GM21423 (cell line): Measurements from ENCODE around the gene EPHB1.

Experiments
- ATAC-seq: cut with Tn5 transposase; IDR thresholded peaks from one replicate; pipeline ENCODE4 v1.9.1; 2021; ENCODE audit warnings: mild to moderate bottlenecking, moderate library complexity; ENCODE audit not compliant: unreplicated experiment

EPHB1 gene

DNA sequence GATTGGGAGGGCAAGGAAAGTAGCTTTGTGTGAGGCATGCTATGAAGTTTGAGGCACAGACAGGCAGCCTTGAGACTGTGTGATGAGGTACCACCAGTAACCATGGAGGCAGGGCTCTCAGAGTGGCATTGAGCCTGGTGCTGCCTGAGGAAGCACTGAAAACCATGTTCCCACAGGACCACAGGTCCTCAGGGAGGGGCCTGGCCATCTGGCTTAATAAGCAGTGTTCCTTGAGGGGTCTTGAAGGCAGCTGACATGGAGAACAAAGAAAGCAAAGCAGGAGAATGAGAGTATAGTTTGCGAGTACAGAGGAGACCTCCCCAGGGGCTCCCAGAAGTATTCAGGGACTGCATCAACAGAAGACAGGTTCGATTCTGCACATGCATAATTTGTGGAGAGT is 346.6 kb downstream of the EPHB1 start:
- ATAC-seq, result no peak

DNA sequence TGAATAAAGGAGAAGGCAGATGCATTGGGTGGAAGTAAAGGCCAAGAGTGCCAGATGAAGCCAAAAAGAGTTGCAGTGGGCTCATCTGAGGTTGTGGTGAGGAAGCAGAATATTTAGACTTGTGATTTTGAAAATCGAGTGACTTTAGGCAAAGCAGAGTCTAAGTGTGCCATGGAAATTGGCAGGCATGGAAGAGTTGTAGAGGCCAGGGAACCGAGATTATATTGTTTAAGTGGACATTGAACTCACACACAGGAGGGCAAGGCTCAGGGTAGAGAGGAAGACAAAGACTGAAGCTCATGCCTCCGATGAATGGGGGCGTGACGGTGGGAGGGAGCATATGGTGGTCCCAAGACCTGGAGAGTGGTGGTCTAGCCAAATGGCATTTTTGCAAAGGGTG is 347.5 kb downstream of the EPHB1 start:
- no peak for ATAC-seq

- ATAC-seq, result no peak
Observed at GRCh38 chr3:135143474-135143873, 348.4 kb downstream of the EPHB1 start.

GRCh38 chr3:135145581-135145980 is 350.5 kb downstream of the EPHB1 start:
- ATAC-seq, result no peak

DNA sequence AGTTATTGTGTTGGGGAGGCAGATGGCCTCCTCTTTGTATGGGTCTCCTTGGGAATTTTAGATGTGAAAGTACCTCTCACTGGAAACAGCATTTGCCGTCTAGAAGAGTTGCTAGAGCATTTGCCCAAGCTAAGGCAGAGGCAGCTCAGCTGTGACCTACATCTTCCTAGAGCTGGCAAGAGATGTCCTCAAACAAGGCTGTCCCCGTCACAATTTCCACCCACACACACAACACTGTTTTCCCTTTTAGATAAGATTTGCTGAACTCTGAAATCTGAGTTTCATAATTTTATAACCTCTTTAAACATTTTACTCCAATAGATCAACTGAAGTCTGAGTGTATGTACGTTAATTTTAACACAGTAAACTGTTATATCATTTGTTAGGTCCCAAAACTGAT is 352.6 kb downstream of the EPHB1 start:
- ATAC-seq, result no peak

GRCh38 chr3:135148398-135149020 is 353.4 kb downstream of the EPHB1 start:
- ATAC-seq, result no peak

DNA sequence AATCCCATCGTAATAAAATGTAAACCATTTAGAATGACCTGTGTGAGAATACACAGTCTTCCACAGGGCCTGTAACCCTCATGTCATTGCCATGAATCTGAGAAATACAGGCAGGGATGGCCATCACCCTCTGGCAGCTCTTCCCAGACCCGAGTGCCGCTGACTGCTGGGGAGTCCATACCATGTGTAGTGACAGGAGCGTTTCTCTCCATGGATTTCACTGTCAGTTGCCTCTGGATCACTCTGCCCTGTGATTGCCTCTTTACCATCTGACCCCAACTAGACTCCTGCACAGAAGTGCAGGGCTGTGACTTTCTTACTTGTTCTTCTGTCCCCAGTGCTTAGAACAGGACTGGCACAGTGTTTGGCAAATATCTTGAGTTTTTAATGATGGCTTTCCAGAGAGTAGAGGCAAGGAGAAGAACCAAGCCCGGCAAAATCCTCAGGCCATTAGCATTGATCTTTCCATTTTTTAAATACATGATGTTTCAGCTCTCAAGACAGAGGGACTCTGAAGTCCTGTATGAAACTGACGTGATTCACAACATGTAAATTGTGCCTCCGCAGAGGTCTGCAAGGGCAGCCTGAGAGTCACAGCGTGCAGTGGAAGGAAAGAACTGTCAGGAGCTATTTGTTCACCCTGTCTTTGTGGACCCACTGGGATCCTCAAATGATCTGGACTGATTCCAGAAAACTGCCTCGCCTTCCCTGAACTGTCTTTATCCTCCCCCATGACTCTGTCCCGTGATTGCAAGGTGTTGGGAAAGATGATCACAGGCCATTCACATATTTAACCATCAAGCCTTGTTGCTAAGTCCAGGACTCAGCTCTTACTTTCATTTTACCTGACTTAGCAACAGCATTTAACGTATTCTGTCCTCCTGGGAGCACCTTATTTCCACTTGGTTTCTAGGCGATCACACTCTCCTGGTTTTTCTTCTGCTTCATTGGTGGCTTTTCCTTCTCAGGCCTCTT is 354.9 kb downstream of the EPHB1 start:
- no peak for ATAC-seq

DNA sequence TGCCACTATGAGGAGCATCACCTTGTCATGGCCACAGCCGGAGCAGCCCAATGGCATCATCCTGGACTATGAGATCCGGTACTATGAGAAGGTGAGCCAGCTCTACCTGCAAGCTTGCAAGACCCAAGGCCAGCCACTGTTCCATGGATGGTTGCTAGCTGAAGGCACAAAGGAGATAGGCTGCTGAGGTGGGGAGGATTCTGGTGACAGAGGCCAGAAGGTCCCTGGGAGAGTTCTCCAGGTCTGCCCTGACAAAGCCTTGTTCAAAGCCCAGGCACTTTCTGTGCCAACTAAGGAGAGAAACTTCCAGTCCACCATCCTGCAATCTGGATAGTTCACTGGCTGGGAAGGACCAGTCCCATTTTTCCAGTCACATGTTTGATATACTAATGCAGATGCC is 359.1 kb downstream of the EPHB1 start:
- ATAC-seq, result no peak

DNA sequence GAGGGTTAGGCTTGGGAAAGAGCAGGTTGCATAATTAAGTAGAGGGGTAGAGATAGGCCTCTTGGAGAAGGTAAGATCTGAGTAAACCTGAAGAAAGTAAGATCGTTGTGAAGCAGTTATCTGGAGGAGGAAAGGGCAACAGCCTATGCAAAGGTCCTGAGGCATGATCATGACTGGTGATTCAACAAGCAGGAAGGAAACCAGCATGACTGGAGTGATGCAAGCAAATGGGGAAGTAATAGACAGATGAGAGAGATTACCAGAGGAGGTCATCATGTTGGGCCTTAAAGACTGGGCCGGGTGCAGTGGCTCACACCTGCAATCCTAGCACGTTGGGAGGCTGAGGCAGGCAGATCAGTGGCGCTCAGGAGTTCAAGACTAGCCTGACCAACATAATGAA is 360.2 kb downstream of the EPHB1 start:
- ATAC-seq, result no peak

GRCh38 chr3:135155791-135156190 is 360.7 kb downstream of the EPHB1 start:
- ATAC-seq, result no peak

- no peak for ATAC-seq
Observed at GRCh38 chr3:135157045-135157740, 362.1 kb downstream of the EPHB1 start.

GRCh38 chr3:135158520-135158919 is 363.5 kb downstream of the EPHB1 start:
- no peak for ATAC-seq

DNA sequence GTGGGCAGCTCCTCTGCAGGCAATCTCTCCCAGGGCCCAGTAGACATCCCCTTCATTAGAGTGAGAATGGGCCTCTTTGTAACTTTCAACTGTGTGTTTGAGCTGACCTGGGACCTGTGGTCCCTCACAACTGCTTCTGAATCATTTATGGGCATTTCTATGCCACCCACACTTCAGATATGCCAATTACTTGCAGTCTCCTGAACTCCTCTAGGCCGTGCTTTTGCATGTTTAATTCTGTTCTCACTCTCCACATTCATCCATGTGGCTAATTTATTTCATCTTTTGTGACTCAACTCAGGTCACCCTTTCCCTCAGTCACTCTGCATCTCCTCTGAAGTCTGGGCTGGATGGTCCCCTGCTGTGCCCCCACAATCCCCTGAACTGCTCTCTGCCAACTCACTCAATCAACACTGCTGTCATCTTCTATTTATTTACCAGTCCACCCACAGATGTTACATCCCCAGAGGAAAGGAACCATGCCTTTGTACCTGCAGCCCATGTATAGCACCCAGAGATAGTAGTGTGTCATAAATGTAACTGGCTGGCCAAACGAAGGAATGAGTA is 364.7 kb downstream of the EPHB1 start:
- ATAC-seq, result no peak

- ATAC-seq, result no peak
Observed at GRCh38 chr3:135161425-135161824, 366.4 kb downstream of the EPHB1 start.

GRCh38 chr3:135163701-135164100 is 368.6 kb downstream of the EPHB1 start:
- no peak for ATAC-seq

DNA sequence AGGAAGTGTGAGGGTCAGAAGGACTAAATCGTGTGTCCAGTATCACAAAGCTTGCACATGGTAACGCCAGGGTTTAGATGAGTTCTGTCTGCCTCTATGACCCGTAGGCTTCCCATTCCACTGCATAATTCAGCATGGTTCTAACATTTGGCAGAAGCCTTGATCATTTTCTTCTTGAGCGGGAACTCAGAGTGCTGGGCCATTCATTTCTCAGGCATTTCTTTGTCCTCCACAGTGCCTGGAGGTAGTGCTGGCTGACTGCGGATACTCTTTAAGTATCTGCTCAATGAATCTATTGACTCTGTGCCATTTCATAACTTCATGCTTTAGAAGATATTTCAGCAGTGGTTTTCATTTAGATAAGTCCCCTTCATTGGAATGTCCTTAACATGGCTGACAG is 370.2 kb downstream of the EPHB1 start:
- no peak for ATAC-seq

DNA sequence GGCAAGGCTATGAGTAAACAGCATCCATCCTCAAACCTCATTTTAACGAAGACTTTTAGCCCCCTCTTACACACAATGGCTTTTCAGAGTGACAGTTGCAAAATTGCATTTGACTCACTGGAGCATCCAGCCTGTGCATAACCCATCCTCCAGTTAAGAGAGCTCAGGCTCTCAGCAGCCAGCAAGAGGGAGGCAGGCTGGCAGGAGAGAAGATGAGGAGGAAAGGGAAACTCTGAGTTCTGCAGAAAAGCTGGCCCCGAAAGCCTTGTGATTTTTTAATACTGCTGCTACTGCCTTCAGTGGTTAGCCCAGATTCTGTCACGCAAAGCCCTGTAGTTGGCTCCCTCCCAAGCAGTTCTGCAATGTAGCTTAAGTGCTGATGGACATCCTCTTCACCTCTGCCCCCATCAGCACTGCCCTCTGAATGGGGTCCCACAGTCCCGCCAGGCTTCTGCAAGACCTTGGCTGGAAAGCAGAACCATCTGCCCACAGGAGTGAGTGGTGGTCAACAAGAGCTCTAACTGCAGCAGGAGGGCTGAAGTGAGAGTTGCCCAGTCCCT is 371.3 kb downstream of the EPHB1 start:
- ATAC-seq, result no peak

GRCh38 chr3:135168822-135169221 is 373.8 kb downstream of the EPHB1 start:
- ATAC-seq, result no peak

DNA sequence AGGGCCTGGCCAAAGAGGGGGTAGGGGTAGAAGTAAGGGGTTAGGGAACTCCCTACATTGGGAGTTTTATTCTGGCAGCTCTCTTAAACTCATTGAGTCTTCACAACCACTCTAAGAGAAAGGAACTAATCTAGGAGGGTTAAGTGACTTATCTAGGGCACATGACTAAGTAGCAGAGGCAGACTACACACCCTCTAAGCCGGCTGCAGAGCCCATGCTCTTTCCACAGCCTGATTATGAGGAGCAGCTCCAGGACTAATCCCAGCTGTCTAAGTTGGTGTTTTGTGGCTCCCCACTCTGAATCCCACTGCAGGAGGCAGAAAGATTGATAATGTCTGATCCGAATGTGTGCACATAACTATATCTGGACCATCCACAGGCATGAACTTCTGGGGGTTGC is 374.6 kb downstream of the EPHB1 start:
- no peak for ATAC-seq

- ATAC-seq, result no peak
Observed at GRCh38 chr3:135170732-135171131, 375.7 kb downstream of the EPHB1 start.
